SK-N-SH treated with all-trans-retinoic acid at 6 μM for 48 hours (cell line): Measurements from ENCODE around the gene SEMA6B.

Experiments used
- ATAC-seq: fragments of 200-7000 bp; cut with Tn5 transposase; 3 replicates; pipeline ENCODE4 v1.9.1; 2020; ENCODE audit warnings: mild to moderate bottlenecking, moderate library complexity
- CREB5 ChIP-seq: fragments of 250-450 bp; sonication (Bioruptor Pico); IDR thresholded peaks from 2 replicates; pipeline ENCODE4 v1.5.1; 2020; ENCODE audit warnings: low read depth, mild to moderate bottlenecking, moderate library complexity
- CSDC2 ChIP-seq: fragments of 250-450 bp; sonication (Bioruptor Pico); IDR thresholded peaks from 2 replicates; pipeline ENCODE4 v1.5.0; 2020; ENCODE audit warnings: mild to moderate bottlenecking, moderate library complexity
- CSRNP3 ChIP-seq: fragments of 250-450 bp; sonication (Bioruptor Pico); IDR thresholded peaks from 2 replicates; pipeline ENCODE4 v1.5.1; 2021; ENCODE audit warnings: mild to moderate bottlenecking, moderate library complexity
- GLIS3 ChIP-seq: fragments of 250-450 bp; sonication (Bioruptor Pico); IDR thresholded peaks from 2 replicates; pipeline ENCODE4 v1.5.0; 2020; ENCODE audit warnings: mild to moderate bottlenecking, moderate library complexity
- ISL1 ChIP-seq: fragments of 250-450 bp; sonication (Bioruptor Pico); IDR thresholded peaks from 2 replicates; pipeline ENCODE4 v2.1.2; 2022; ENCODE audit warnings: mild to moderate bottlenecking, moderate library complexity
- OSR1 ChIP-seq: fragments of 250-450 bp; sonication (Bioruptor Pico); IDR thresholded peaks from 2 replicates; pipeline ENCODE4 v1.8.0; 2022; ENCODE audit warnings: moderate library complexity, mild to moderate bottlenecking, inconsistent platforms
- PATZ1 ChIP-seq: fragments of 250-450 bp; sonication (Bioruptor Pico); IDR thresholded peaks from 2 replicates; pipeline ENCODE4 v1.8.0; 2020; ENCODE audit warnings: mild to moderate bottlenecking, moderate library complexity, borderline replicate concordance
- POU6F1 ChIP-seq: fragments of 250-450 bp; sonication (Bioruptor Pico); IDR thresholded peaks from 2 replicates; pipeline ENCODE4 v1.8.0; 2021; ENCODE audit warnings: low read depth, mild to moderate bottlenecking, moderate library complexity, borderline replicate concordance
- PPARA ChIP-seq: fragments of 250-450 bp; sonication (Bioruptor Pico); IDR thresholded peaks from 2 replicates; pipeline ENCODE4 v1.5.0; 2020; ENCODE audit warnings: mild to moderate bottlenecking, borderline replicate concordance
- RARB ChIP-seq: fragments of 250-450 bp; sonication (Bioruptor Pico); IDR thresholded peaks from 2 replicates; pipeline ENCODE4 v1.8.0; 2021; ENCODE audit warnings: mild to moderate bottlenecking, moderate library complexity
- SNAI2 ChIP-seq: fragments of 250-450 bp; sonication (Bioruptor Pico); IDR thresholded peaks from 2 replicates; pipeline ENCODE4 v1.5.0; 2020; ENCODE audit warnings: mild to moderate bottlenecking, moderate library complexity
- TOX ChIP-seq: fragments of 250-450 bp; sonication (Bioruptor Pico); IDR thresholded peaks from 2 replicates; pipeline ENCODE4 v1.8.0; 2021; ENCODE audit warnings: mild to moderate bottlenecking, moderate library complexity, borderline replicate concordance
- TSHZ2 ChIP-seq: fragments of 250-450 bp; sonication (Bioruptor Pico); IDR thresholded peaks from 2 replicates; pipeline ENCODE4 v1.5.0; 2020; ENCODE audit warnings: mild to moderate bottlenecking, moderate library complexity
- ZC3H10 ChIP-seq: fragments of 250-450 bp; sonication (Bioruptor Pico); IDR thresholded peaks from 2 replicates; pipeline ENCODE4 v1.5.1; 2021; ENCODE audit warnings: mild to moderate bottlenecking, moderate library complexity
- ZFP3 ChIP-seq: fragments of 250-450 bp; sonication (Bioruptor Pico); IDR thresholded peaks from 2 replicates; pipeline ENCODE4 v1.5.0; 2020; ENCODE audit warnings: mild to moderate bottlenecking, moderate library complexity
- ZFP30 ChIP-seq: fragments of 450-650 bp; formaldehyde crosslinking; IDR thresholded peaks from 2 replicates; pipeline ENCODE4 v1.5.0; 2022; ENCODE audit warnings: mild to moderate bottlenecking, moderate library complexity
- ZNF565 ChIP-seq: fragments of 450-650 bp; formaldehyde crosslinking; conservative IDR thresholded peaks from 2 replicates; pipeline ENCODE4 v1.5.0; 2020; ENCODE audit warnings: low read depth, mild to moderate bottlenecking, moderate library complexity
- ZNF70 ChIP-seq: fragments of 450-650 bp; formaldehyde crosslinking; IDR thresholded peaks from 2 replicates; pipeline ENCODE4 v1.5.0; 2020; ENCODE audit warnings: mild to moderate bottlenecking, moderate library complexity
- ZNF8 ChIP-seq: fragments of 450-650 bp; formaldehyde crosslinking; IDR thresholded peaks from 2 replicates; pipeline ENCODE4 v1.5.0; 2020; ENCODE audit warnings: mild to moderate bottlenecking, moderate library complexity

Gene SEMA6B

GRCh38 chr19:4580961-4581665 is 21.6 kb upstream of the SEMA6B start:
- TF ChIP-seq ZNF565 (CRISPR knock-in tag): no peak
- no peak for ATAC-seq

GRCh38 chr19:4580021-4580901 is 20.8 kb upstream of the SEMA6B start:
- TF ChIP-seq PATZ1: peak; percentile 55; the same call in 1 of the 2 replicates
- no peak for TF ChIP-seq ZFP30 (CRISPR knock-in tag)
- ATAC-seq: no peak

GRCh38 chr19:4579389-4579788 is 19.9 kb upstream of the SEMA6B start:
- ATAC-seq: no peak
- TF ChIP-seq ZNF70 (CRISPR knock-in tag): no peak
- TF ChIP-seq ZNF8 (CRISPR knock-in tag): no peak

- TF ChIP-seq OSR1 (CRISPR knock-in tag) (no peak), ISL1 (CRISPR knock-in tag) (no peak), SNAI2 (no peak), TSHZ2 (CRISPR knock-in tag) (no peak), POU6F1 (no peak), PPARA (no peak), ZNF70 (CRISPR knock-in tag) (no peak), GLIS3 (CRISPR knock-in tag) (no peak), CSDC2 (CRISPR knock-in tag) (no peak), ZFP30 (CRISPR knock-in tag) (no peak), PATZ1 (no peak), CSRNP3 (CRISPR knock-in tag) (no peak), ZFP3 (CRISPR knock-in tag) (no peak), TOX (CRISPR knock-in tag) (no peak), RARB (no peak), ZC3H10 (CRISPR knock-in tag) (no peak), CREB5 (CRISPR knock-in tag) (no peak)
- ATAC-seq: no peak
Observed at GRCh38 chr19:4578552-4579248, 19.2 kb upstream of the SEMA6B start.
